Dedifferentiated amniotic fluid mesenchymal stem cell (primary cell): ENCODE results near the gene PON1.

Experiments
- DNase-seq: peaks from one replicate; pipeline ENCODE4 v3.0.0-alpha.2; 2016; ENCODE audit errors: extremely low spot score

The PON1 gene

GRCh38 chr7:95255691-95256090, 68.6 kb downstream of the PON1 start:
- no peak for DNase-seq

GRCh38 chr7:95253986-95254385, 70.3 kb downstream of the PON1 start:
- DNase-seq, result no peak

GRCh38 chr7:95251966-95252365, 72.4 kb downstream of the PON1 start:
- DNase-seq, result no peak

GRCh38 chr7:95250571-95250970, 73.8 kb downstream of the PON1 start:
- DNase-seq, result no peak
